ENCODE results near the gene NCAPH2. TPM values are rescaled to one million over a fixed set of nuclear protein-coding genes. Genes with fewer than 3 reads are reported as not detected.
A peak's percentile ranks its signal among the peaks of the same experiment; 100 is the strongest.
"Not testable (repeated sequence)": the region's sequence is repeated elsewhere in the genome, so short reads cannot be mapped to it uniquely, and the experiment has no call there.

Gene NCAPH2
- total RNA-seq, 2 experiments from 2014 or later, result 105 to 108 TPM

- no peak for DNase-seq
- Mint-ChIP-seq H3K27me3 (no peaks in the 10 kb centered on the region), H3K9me3 (no peaks in the 10 kb centered on the region), H3K36me3 (ENCODE audit: low read depth) (peaks cover 49% of the 10 kb centered on the region), H3K4me1 (peaks cover 18% of the 10 kb centered on the region), H3K4me3 (no peak overlapping the region), H3K27ac (no peak overlapping the region)
- CTCF ChIA-PET, result no interaction called here
- POLR2A ChIA-PET, result interaction anchor here (1.0 to 3.2 kb wide), 4 partner anchors 9 to 65 kb away, joined by 3 to 31 read pairs (median 4); partner anchors contain the start of genes CHKB, LMF2 and NCAPH2
Measured at GRCh38 chr22:50516891-50517290, 8.9 kb downstream of the NCAPH2 start.

GRCh38 chr22:50517495-50518260 lies 9.7 kb downstream of the NCAPH2 start:
- Mint-ChIP-seq H3K27ac (no peak overlapping the region), H3K4me3 (no peak overlapping the region), H3K36me3 (ENCODE audit: low read depth) (peaks cover 41% of the 10 kb centered on the region), H3K4me1 (peaks cover 12% of the 10 kb centered on the region), H3K27me3 (no peaks in the 10 kb centered on the region), H3K9me3 (no peaks in the 10 kb centered on the region)
- CTCF ChIA-PET, result interaction anchor here (1.1 kb wide), 1 partner anchor 10 kb away, joined by 3 read pairs; the partner anchor contains the start of genes LMF2 and NCAPH2
- POLR2A ChIA-PET, result interaction anchor here (1.0 to 3.2 kb wide), 4 partner anchors 8 to 64 kb away, joined by 3 to 31 read pairs (median 4); partner anchors contain the start of genes CHKB, LMF2 and NCAPH2
- no peak for DNase-seq

GRCh38 chr22:50518606-50519005 lies 10.6 kb downstream of the NCAPH2 start:
- Mint-ChIP-seq H3K4me1 (peaks cover 16% of the 10 kb centered on the region), H3K27me3 (no peaks in the 10 kb centered on the region), H3K4me3 (no peak overlapping the region), H3K9me3 (no peaks in the 10 kb centered on the region), H3K36me3 (ENCODE audit: low read depth) (peaks cover 47% of the 10 kb centered on the region), H3K27ac (no peak overlapping the region)
- POLR2A ChIA-PET, result interaction anchor here (1.0 to 3.2 kb wide), 3 partner anchors 10 to 12 kb away, joined by 3 to 31 read pairs (median 3); partner anchors contain the start of genes LMF2, NCAPH2 and TYMP
- CTCF ChIA-PET, result no interaction called here
- DNase-seq, result no peak

GRCh38 chr22:50519151-50519550 lies 11.1 kb downstream of the NCAPH2 start:
- POLR2A ChIA-PET, result interaction anchor here (1.0 to 3.2 kb wide), 3 partner anchors 10 to 12 kb away, joined by 3 to 31 read pairs (median 3); partner anchors contain the start of genes LMF2, NCAPH2 and TYMP

GRCh38 chr22:50520184-50520583 lies 12.2 kb downstream of the NCAPH2 start:
- H3K27ac Mint-ChIP-seq, DNase-seq, CTCF ChIA-PET, H3K9me3 Mint-ChIP-seq, H3K4me3 Mint-ChIP-seq, H3K27me3 Mint-ChIP-seq, POLR2A ChIA-PET: not testable (repeated sequence)
- H3K4me1 Mint-ChIP-seq, result peaks cover 21% of the 10 kb centered on the region
- peaks cover 47% of the 10 kb centered on the region for H3K36me3 Mint-ChIP-seq (ENCODE audit: low read depth)

More at GRCh38 chr22:50519151-50519550, 11.1 kb downstream of the NCAPH2 start:
- Mint-ChIP-seq H3K9me3 (no peaks in the 10 kb centered on the region), H3K27me3 (no peaks in the 10 kb centered on the region), H3K27ac (no peak overlapping the region), H3K36me3 (ENCODE audit: low read depth) (peaks cover 49% of the 10 kb centered on the region), H3K4me1 (peaks cover 18% of the 10 kb centered on the region), H3K4me3 (no peak overlapping the region)
- no peak for DNase-seq
- CTCF ChIA-PET, result no interaction called here

GRCh38 chr22:50520826-50521453 lies 12.9 kb downstream of the NCAPH2 start:
- ChIA-PET CTCF (no interaction called here), POLR2A (interaction anchor here (12.1 kb wide), 1 partner anchor 12 kb away, joined by 321 read pairs; the partner anchor contains the start of genes LMF2 and NCAPH2)
- H3K9me3 Mint-ChIP-seq, result no peaks in the 10 kb centered on the region
- H3K4me1 Mint-ChIP-seq, result peaks cover 19% of the 10 kb centered on the region
- H3K27me3 Mint-ChIP-seq, result no peaks in the 10 kb centered on the region
- DNase-seq, result no peak
- no peak overlapping the region for H3K27ac Mint-ChIP-seq
- H3K36me3 Mint-ChIP-seq (ENCODE audit: low read depth), result peaks cover 43% of the 10 kb centered on the region
- no peak overlapping the region for H3K4me3 Mint-ChIP-seq

- DNase-seq, result no peak
- Mint-ChIP-seq H3K4me1 (peaks cover 19% of the 10 kb centered on the region), H3K27me3 (no peaks in the 10 kb centered on the region), H3K9me3 (no peaks in the 10 kb centered on the region), H3K4me3 (no peak overlapping the region), H3K36me3 (ENCODE audit: low read depth) (peaks cover 38% of the 10 kb centered on the region), H3K27ac (no peak overlapping the region)
- ChIA-PET POLR2A (interaction anchor here (1.3 to 12.1 kb wide), 4 partner anchors 12 to 99 kb away, joined by 4 to 321 read pairs (median 134); partner anchors contain the start of genes KLHDC7B, LMF2, NCAPH2 and SYCE3), CTCF (interaction anchor here (1.3 kb wide), 1 partner anchor 14 kb away, joined by 5 read pairs; the partner anchor contains the start of genes LMF2 and NCAPH2)
Measured at GRCh38 chr22:50521710-50522109, 13.7 kb downstream of the NCAPH2 start.

- no peaks in the 10 kb centered on the region for H3K27me3 Mint-ChIP-seq
- peaks cover 44% of the 10 kb centered on the region for H3K36me3 Mint-ChIP-seq (ENCODE audit: low read depth)
- peaks cover 25% of the 10 kb centered on the region for H3K4me1 Mint-ChIP-seq
- ChIA-PET POLR2A (interaction anchor here (1.0 to 12.1 kb wide), 9 partner anchors 8 to 98 kb away, joined by 3 to 321 read pairs (median 5); partner anchors contain the start of genes KLHDC7B, LMF2, NCAPH2 and SYCE3), CTCF (interaction anchor here (1.3 kb wide), 1 partner anchor 14 kb away, joined by 5 read pairs; the partner anchor contains the start of genes LMF2 and NCAPH2)
- H3K4me3 Mint-ChIP-seq, result no peak overlapping the region
- no peaks in the 10 kb centered on the region for H3K9me3 Mint-ChIP-seq
- DNase-seq, result no peak
- no peak overlapping the region for H3K27ac Mint-ChIP-seq
Measured at GRCh38 chr22:50522208-50522805, 14.3 kb downstream of the NCAPH2 start.

GRCh38 chr22:50522806-50523438 lies 14.9 kb downstream of the NCAPH2 start:
- CTCF ChIA-PET, result interaction anchor here (1.3 kb wide), 1 partner anchor 15 kb away, joined by 5 read pairs; the partner anchor contains the start of genes LMF2 and NCAPH2
- H3K27me3 Mint-ChIP-seq, result no peaks in the 10 kb centered on the region
- DNase-seq, result no peak
- H3K4me1 Mint-ChIP-seq, result peaks cover 31% of the 10 kb centered on the region
- peaks cover 47% of the 10 kb centered on the region for H3K36me3 Mint-ChIP-seq (ENCODE audit: low read depth)
- POLR2A ChIA-PET, result interaction anchor here (1.0 to 12.1 kb wide), 9 partner anchors 9 to 97 kb away, joined by 3 to 321 read pairs (median 5); partner anchors contain the start of genes KLHDC7B, LMF2, NCAPH2 and SYCE3
- H3K9me3 Mint-ChIP-seq, result no peaks in the 10 kb centered on the region
- peak overlapping the region; percentile 18 for H3K4me3 Mint-ChIP-seq
- peak overlapping the region; percentile 21 for H3K27ac Mint-ChIP-seq

- Mint-ChIP-seq H3K9me3 (no peaks in the 10 kb centered on the region), H3K27me3 (no peaks in the 10 kb centered on the region), H3K36me3 (ENCODE audit: low read depth) (peaks cover 52% of the 10 kb centered on the region), H3K27ac (no peak overlapping the region), H3K4me3 (peak overlapping the region; percentile 18), H3K4me1 (peaks cover 37% of the 10 kb centered on the region)
- ChIA-PET POLR2A (interaction anchor here (1.0 to 12.1 kb wide), 7 partner anchors 9 to 97 kb away, joined by 5 to 583 read pairs (median 117); partner anchors contain the start of genes KLHDC7B, LMF2 and NCAPH2), CTCF (interaction anchor here (1.3 kb wide), 1 partner anchor 97 kb away, joined by 5 read pairs; no protein-coding TSS in a partner anchor)
- no peak for DNase-seq
Measured at GRCh38 chr22:50523458-50523805, 15.4 kb downstream of the NCAPH2 start.

GRCh38 chr22:50523806-50524675 lies 16.0 kb downstream of the NCAPH2 start:
- no peak for DNase-seq
- Mint-ChIP-seq H3K27ac (peak overlapping the region; percentile 89), H3K36me3 (ENCODE audit: low read depth) (peaks cover 55% of the 10 kb centered on the region), H3K4me1 (peaks cover 43% of the 10 kb centered on the region), H3K27me3 (no peaks in the 10 kb centered on the region), H3K4me3 (peak overlapping the region; percentile 86), H3K9me3 (no peaks in the 10 kb centered on the region)
- ChIA-PET CTCF (interaction anchor here (1.3 to 6.0 kb wide), 8 partner anchors 12 to 248 kb away, joined by 5 to 150 read pairs (median 24); partner anchors contain the start of genes KLHDC7B, LMF2, NCAPH2 and SYCE3), POLR2A (interaction anchor here (1.0 to 12.1 kb wide), 15 partner anchors 9 to 337 kb away, joined by 3 to 583 read pairs (median 42); partner anchors contain the start of genes ARSA, CHKB, KLHDC7B and LMF2)
